Heart left ventricle (tissue), 13 donors: ENCODE measurements around the gene DAPK3.

Experiments used
- CTCF ChIP-seq, 12 donors: fragments of 200-600 bp; sonication (generic) in 4 of 12; IDR thresholded peaks; one replicate each; pipeline versions ENCODE4 v1.5.0 to v1.8.0; 2018 to 2022; ENCODE audit warnings: antibody characterized with exemption in 12 of 12, mild to moderate bottlenecking in 5 of 12
- POLR2A ChIP-seq, 2 donors: fragments of 450-650 bp; IDR thresholded peaks; one replicate each; pipeline ENCODE4 v1.6.1; 2017; ENCODE audit warnings: antibody characterized with exemption in 2 of 2, mild to moderate bottlenecking in 2 of 2, moderate library complexity in 2 of 2
- donor health status: ischemic (EF 13 %, LVEDD 7.1; RV severe dilation, severe dysfunction).
- donor health status: DM: no; HTN: yes; CAD: no.
- donor health status: DM: no; HTN: no; CAD: no.
- donor health status: ischemic (EF 25% LVEDD 6.9; RV normal size, moderate dysfunction).
- donor health status: ischemic (EF 25% LVEDD 5.7; RV mildly dilated, moderate dysfunction).
- donor health status: ischemic (EF 35%, LVEDD 5.7; RV mildly dilated, moderate dysfunction).
- donor health status: nonischemic (EF 11% LVEDD 7.7; RV severe dilation, severe dysfunction).
- donor health status: DM: yes; HTN: yes; CAD: no.
- donor health status: PGD.
- donor health status: ischemic (EF 29% LVEDD 5.4; RV normal size, mild dysfunction).
- donor health status: nonischemic (EF 23%, LVEDD 6.1; RV moderate dilation, normal function).

GRCh38 chr19:4018775-4019504, 48.0 kb upstream of the DAPK3 start:
- TF ChIP-seq CTCF (IDR thresholded peaks at IDR 0.05): no peak
- TF ChIP-seq POLR2A (IDR thresholded peaks at IDR 0.05): no peak
